Heart right ventricle (tissue), 16 donors: ENCODE measurements around the gene GUCA2B. TPM values are rescaled to one million over a fixed set of nuclear protein-coding genes. Genes with fewer than 3 reads are reported as not detected.

Experiments used
- ATAC-seq, 8 donors: fragments of 200-7000 bp; cut with Tn5 transposase; one replicate each; pipeline ENCODE4 v1.9.1; 2020; ENCODE audit warnings: mild to moderate bottlenecking in 8 of 8, moderate library complexity in 8 of 8, moderate number of reproducible peaks in 1 of 8
- DNase-seq, 2 donors: peaks; one replicate each; pipeline ENCODE4 v3.0.0-alpha.2; 2020
- H3K27ac ChIP-seq, 10 donors: fragments of 200-600 bp; sonication (generic) in 2 of 10; one replicate each; pipeline versions ENCODE4 v1.5.0 to v1.8.0; 2020 to 2022; ENCODE audit warnings: mild to moderate bottlenecking in 3 of 10
- H3K27me3 ChIP-seq, 7 donors: fragments of 200-600 bp; one replicate each; pipeline ENCODE4 v1.8.0; 2021 to 2022; ENCODE audit warnings: mild to moderate bottlenecking in 2 of 7
- H3K36me3 ChIP-seq, 9 donors: fragments of 200-600 bp; sonication (generic) in 1 of 9; one replicate each; pipeline versions ENCODE4 v1.5.0 to v1.8.0; 2020 to 2022; ENCODE audit warnings: mild to moderate bottlenecking in 2 of 9
- H3K4me1 ChIP-seq, 9 donors: fragments of 200-600 bp; sonication (generic) in 1 of 9; one replicate each; pipeline versions ENCODE4 v1.5.0 to v1.8.0; 2020 to 2022; ENCODE audit warnings: mild to moderate bottlenecking in 4 of 9
- H3K4me3 ChIP-seq, 10 donors: fragments of 200-600 bp; sonication (generic) in 2 of 10; one replicate each; pipeline versions ENCODE4 v1.5.0 to v1.8.0; 2020 to 2022; ENCODE audit warnings: mild to moderate bottlenecking in 7 of 10, moderate library complexity in 2 of 10
- H3K9me3 ChIP-seq, 11 donors: fragments of 200-600 bp in 10 of 11; sonication (generic) in 2 of 11; one replicate each; pipeline versions ENCODE4 v1.5.0 to v1.8.0; 2013 to 2022; ENCODE audit warnings: mild to moderate bottlenecking in 2 of 11, control low read depth in 1 of 11, moderate library complexity in 1 of 11
- CTCF ChIP-seq, 9 donors: fragments of 200-600 bp; sonication (generic) in 2 of 9; IDR thresholded peaks; one replicate each; pipeline versions ENCODE4 v1.5.0 to v1.8.0; 2021 to 2022; ENCODE audit warnings: antibody characterized with exemption in 9 of 9, mild to moderate bottlenecking in 5 of 9, moderate library complexity in 1 of 9
- WGBS, 2 donors: extraction: QIAGEN DNeasy Blood & Tissue Kit; methylation state at CpG; one replicate each; pipeline ENCODE4 v1.1.7; 2013; ENCODE audit warnings: inconsistent platforms in 1 of 2; 5-methylcytosine and 5-hydroxymethylcytosine counted together
- intact Hi-C, 10 donors: fragments of 100-400 bp; cut with DNase I; formaldehyde crosslinking; loops; one replicate each; pipeline versions ENCODE4 v1.11.1 to v1.14.2; 2022
- polyA plus RNA-seq, 2 donors: library from polyadenylated mRNA; stranded (reverse); fragments of 200-250 nt; gene quantifications; one replicate each; pipeline ENCODE4 v1.2.3, GENCODE V29; 2013
- total RNA-seq, 10 donors: library from RNA; stranded (reverse); fragmentation: NEBNext Ultra II Directional in 3 of 10; extraction: Animal tissue kit (Norgen Biotek cat#: 25700) in 3 of 10; gene quantifications; one replicate each; pipeline versions ENCODE4 v1.2.1 to v1.2.4, GENCODE V29; 2021 to 2023
- donor health status: Arrhythmogenic right ventricular cardiomyopathy.
- donor health status: ischemic (EF 13 %, LVEDD 7.1; RV severe dilation, severe dysfunction).
- donor health status: healthy with polysubstance abuse.
- donor health status: DM: no; HTN: yes; CAD: no.
- donor health status: DM: no; HTN: no; CAD: no.
- donor health status: ischemic (EF 25% LVEDD 6.9; RV normal size, moderate dysfunction).
- donor health status: ischemic (EF 25% LVEDD 5.7; RV mildly dilated, moderate dysfunction).
- donor health status: healthy.
- donor health status: DM: yes; HTN: yes; CAD: no.
- donor health status: Ischemic cardiomyopathy.
- donor health status: ischemic (EF 35%, LVEDD 5.7; RV mildly dilated, moderate dysfunction).
- donor health status: nonischemic (EF 11% LVEDD 7.7; RV severe dilation, severe dysfunction).
- donor health status: DM: yes; HTN: yes; CAD: no.
- donor health status: PGD.
- donor health status: ischemic (EF 29% LVEDD 5.4; RV normal size, mild dysfunction).
- donor health status: nonischemic (EF 23%, LVEDD 6.1; RV moderate dilation, normal function).

The GUCA2B gene
- total and polyA plus RNA-seq, 12 donors = 0.44 TPM; not detected in 11

GRCh38 chr1:42165511-42166210 is 12.5 kb downstream of the GUCA2B start:
- peaks cover 7 to 28% (median 19%) of the 10 kb centered on the region in 9 donors for H3K4me1 ChIP-seq
- H3K27ac ChIP-seq = peak overlapping the region; percentile 4 to 76 (median 62)
- WGBS, 2 donors = 20 to 33% methylated on average over 12 of the region's 12 CpGs
- no peaks in the 10 kb centered on the region for H3K36me3 ChIP-seq
- ATAC-seq (peak; percentile 68 to 94 (median 88)), DNase-seq (peak; percentile 64 to 72)
- intact Hi-C loops = no loop called here
- no peak for TF ChIP-seq CTCF (IDR thresholded peaks at IDR 0.05)
- H3K27me3 ChIP-seq = no peaks in the 10 kb centered on the region
- peaks cover 0 to 9% (median 4%) of the 10 kb centered on the region in 11 donors for H3K9me3 ChIP-seq
- H3K4me3 ChIP-seq = no peak overlapping the region

- Histone ChIP-seq H3K4me3 (no peak overlapping the region), H3K27me3 (no peaks in the 10 kb centered on the region), H3K9me3 (no peaks in the 10 kb centered on the region), H3K4me1 (peaks cover 19 to 49% (median 34%) of the 10 kb centered on the region in 9 donors), H3K36me3 (no peaks in the 10 kb centered on the region), H3K27ac (no peak overlapping the region)
- ATAC-seq = no peak
- DNase-seq = no peak
- 84 to 86% methylated on average over 21 of the region's 21 CpGs for whole genome bisulfite sequencing, 2 donors
- no peak for TF ChIP-seq CTCF (IDR thresholded peaks at IDR 0.05)
- intact Hi-C loops = no loop called here
Observed at GRCh38 chr1:42167611-42168390, 14.6 kb downstream of the GUCA2B start.

- Histone ChIP-seq H3K27me3 (no peaks in the 10 kb centered on the region), H3K36me3 (no peaks in the 10 kb centered on the region), H3K9me3 (no peaks in the 10 kb centered on the region), H3K4me3 (no peak overlapping the region), H3K27ac (no peak overlapping the region), H3K4me1 (peaks cover 19 to 54% (median 40%) of the 10 kb centered on the region in 9 donors)
- TF ChIP-seq CTCF (IDR thresholded peaks at IDR 0.05) = no peak
- WGBS, 2 donors = 68 to 77% methylated on average over 1 of the region's 1 CpG
- ATAC-seq (no peak), DNase-seq (no peak)
- intact Hi-C loops = no loop called here
Observed at GRCh38 chr1:42168391-42168670, 15.1 kb downstream of the GUCA2B start.

- H3K9me3 ChIP-seq = no peaks in the 10 kb centered on the region
- no peak for DNase-seq
- intact Hi-C loops = no loop called here
- H3K4me1 ChIP-seq = peaks cover 19 to 59% (median 44%) of the 10 kb centered on the region in 9 donors
- no peaks in the 10 kb centered on the region for H3K36me3 ChIP-seq
- no peak overlapping the region for H3K27ac ChIP-seq
- H3K27me3 ChIP-seq = no peaks in the 10 kb centered on the region
- no peak for ATAC-seq
- H3K4me3 ChIP-seq = no peak overlapping the region
- WGBS, 2 donors = 95 to 98% methylated on average over 3 of the region's 3 CpGs
- TF ChIP-seq CTCF (IDR thresholded peaks at IDR 0.05) = no peak
Observed at GRCh38 chr1:42168763-42169162, 15.6 kb downstream of the GUCA2B start.
